Smooth muscle cell (in vitro differentiated cells): Measurements from ENCODE around the gene GPX4. TPM values are rescaled to one million over a fixed set of nuclear protein-coding genes. Genes with fewer than 3 reads are reported as not detected.
A peak's percentile ranks its signal among the peaks of the same experiment; 100 is the strongest.

Experiments
- DNase-seq: peaks from one replicate; lab custom pipeline; 2025; ENCODE audit not compliant: unreplicated experiment; lab: John Stamatoyannopoulos, UW
- H2AFZ ChIP-seq: fragments of 200-600 bp; sonication (generic); 2 replicates; pipeline ENCODE4 v1.6.0; 2016; ENCODE audit warnings: antibody characterized with exemption, low read depth, mild to moderate bottlenecking
- H3F3A ChIP-seq: fragments of 200-600 bp; sonication (generic); 2 replicates; pipeline ENCODE4 v1.6.0; 2017; ENCODE audit warnings: antibody characterized with exemption, low read depth
- H3K27ac ChIP-seq: fragments of 200-600 bp; sonication (generic); 2 replicates; pipeline ENCODE4 v1.5.1; 2016; ENCODE audit warnings: low read depth, mild to moderate bottlenecking
- H3K27me3 ChIP-seq: fragments of 200-600 bp; sonication (generic); 2 replicates; pipeline ENCODE4 v1.6.1; 2016; ENCODE audit warnings: low read depth, mild to moderate bottlenecking
- H3K36me3 ChIP-seq: fragments of 200-600 bp; sonication (generic); 2 replicates; pipeline ENCODE4 v1.5.1; 2016; ENCODE audit warnings: low read depth
- H3K4me1 ChIP-seq: fragments of 200-600 bp; sonication (generic); 2 replicates; pipeline ENCODE4 v1.5.1; 2016; ENCODE audit warnings: low read depth
- H3K4me2 ChIP-seq: fragments of 200-600 bp; sonication (generic); 2 replicates; pipeline ENCODE4 v1.6.0; 2016; ENCODE audit warnings: mild to moderate bottlenecking
- H3K4me3 ChIP-seq: fragments of 200-600 bp; sonication (generic); 2 replicates; pipeline ENCODE4 v1.5.1; 2016; ENCODE audit warnings: mild to moderate bottlenecking
- H3K79me2 ChIP-seq: fragments of 200-600 bp; sonication (generic); 2 replicates; pipeline ENCODE4 v1.6.0; 2016; ENCODE audit warnings: low read depth, mild to moderate bottlenecking
- H3K9ac ChIP-seq: fragments of 200-600 bp; sonication (generic); 2 replicates; pipeline ENCODE4 v1.6.0; 2016; ENCODE audit warnings: low read depth
- H3K9me3 ChIP-seq: fragments of 200-600 bp; sonication (generic); replicated peaks from 2 replicates; pipeline ENCODE4 v1.5.1; 2016; ENCODE audit warnings: low read depth
- H4K20me1 ChIP-seq: fragments of 200-600 bp; sonication (generic); 2 replicates; pipeline ENCODE4 v1.6.0; 2016; ENCODE audit warnings: low read depth
- CTCF ChIP-seq: fragments of 200-600 bp; sonication (generic); IDR thresholded peaks from 2 replicates; pipeline ENCODE4 v1.5.1; 2017; ENCODE audit warnings: borderline replicate concordance, mild to moderate bottlenecking, antibody characterized with exemption; ENCODE audit not compliant: insufficient read depth, poor library complexity, severe bottlenecking
- WGBS: methylation state at CpG from one replicate; pipeline ENCODE4 v1.1.7; 2016; ENCODE audit warnings: low lambda C conversion rate; 5-methylcytosine and 5-hydroxymethylcytosine counted together
- polyA plus RNA-seq: library from polyadenylated mRNA; unstranded; fragments of >200 nt; fragmentation: Nextera tagmentation; extraction: Ambion mirVana; gene quantifications from 2 replicates; pipeline ENCODE4 v1.2.1, GENCODE V29; 2016
- total RNA-seq: library from RNA; depleted of rRNA; stranded (reverse); fragments of >200 nt; gene quantifications from 2 replicates; pipeline ENCODE4 v1.2.3, GENCODE V29; 2014

GPX4 gene
- total and polyA plus RNA-seq, 2 experiments from 2014 or later: 325 to 450 TPM

GRCh38 chr19:1122021-1122971, 18.5 kb downstream of the GPX4 start:
- no peak overlapping the region for H3K27ac ChIP-seq
- 97% methylated on average over 47 of the region's 63 CpGs for WGBS
- no peak for TF ChIP-seq CTCF
- no peaks in the 10 kb centered on the region for H3K4me1 ChIP-seq
- H3F3A ChIP-seq: no peaks in the 10 kb centered on the region
- H2AFZ ChIP-seq: no peak overlapping the region
- H3K27me3 ChIP-seq: no peaks in the 10 kb centered on the region
- DNase-seq: no peak
- H4K20me1 ChIP-seq: peaks cover 54% of the 10 kb centered on the region
- H3K4me3 ChIP-seq: no peak overlapping the region
- no peak overlapping the region for H3K4me2 ChIP-seq
- no peaks in the 10 kb centered on the region for H3K36me3 ChIP-seq
- H3K79me2 ChIP-seq: peaks cover 32% of the 10 kb centered on the region
- no peaks in the 10 kb centered on the region for H3K9me3 ChIP-seq
- no peak overlapping the region for H3K9ac ChIP-seq

- DNase-seq: peak; percentile 15
- Histone ChIP-seq H3K27ac (no peak overlapping the region), H3K9ac (no peak overlapping the region), H3K9me3 (no peaks in the 10 kb centered on the region), H3K36me3 (no peaks in the 10 kb centered on the region), H3K79me2 (peaks cover 39% of the 10 kb centered on the region), H2AFZ (no peak overlapping the region), H3K27me3 (no peaks in the 10 kb centered on the region), H3K4me1 (no peaks in the 10 kb centered on the region), H4K20me1 (peaks cover 61% of the 10 kb centered on the region), H3K4me3 (no peak overlapping the region), H3F3A (no peaks in the 10 kb centered on the region), H3K4me2 (no peak overlapping the region)
- WGBS: 64% methylated on average over 17 of the region's 21 CpGs
- TF ChIP-seq CTCF: no peak
These were observed 19.2 kb downstream of the GPX4 start for GRCh38 chr19:1122972-1123363.

GRCh38 chr19:1123381-1123780, 19.6 kb downstream of the GPX4 start:
- Histone ChIP-seq H3F3A (no peaks in the 10 kb centered on the region), H3K9ac (no peak overlapping the region), H3K4me3 (no peak overlapping the region), H4K20me1 (peaks cover 64% of the 10 kb centered on the region), H3K79me2 (peaks cover 43% of the 10 kb centered on the region), H3K9me3 (no peaks in the 10 kb centered on the region), H3K27me3 (no peaks in the 10 kb centered on the region), H3K4me2 (no peak overlapping the region), H3K27ac (no peak overlapping the region), H3K36me3 (no peaks in the 10 kb centered on the region), H3K4me1 (no peaks in the 10 kb centered on the region), H2AFZ (no peak overlapping the region)
- 98% methylated on average over 20 of the region's 20 CpGs for WGBS
- DNase-seq: no peak
- TF ChIP-seq CTCF: no peak
